SK-N-SH (cell line): Measurements from ENCODE around the gene SCD5. TPM values are rescaled to one million over a fixed set of nuclear protein-coding genes. Genes with fewer than 3 reads are reported as not detected.
A peak's percentile ranks its signal among the peaks of the same experiment; 100 is the strongest.

Source experiments
- CTCF ChIA-PET: fragments of 300-600, 350-600 bp; formaldehyde crosslinking; extraction: SDS; loops from one replicate; lab custom pipeline; 2021; lab: Yijun Ruan, JAX
- POLR2A ChIA-PET: fragments of 350-600 bp; sonication (Branson Sonifier 250); formaldehyde crosslinking; extraction: SDS; loops from one replicate; lab custom pipeline; 2020; ENCODE audit warnings: antibody characterized with exemption, inconsistent platforms; lab: Yijun Ruan, JAX
- DNase-seq: peaks from one replicate; pipeline ENCODE4 v3.0.0; 2012
- H2AFZ ChIP-seq: fragments of 200-600 bp; sonication (generic); 2 replicates; pipeline ENCODE4 v1.8.1; 2016; ENCODE audit warnings: antibody characterized with exemption, mild to moderate bottlenecking, low read depth
- H3F3A ChIP-seq: fragments of 200-600 bp; sonication (generic); replicated peaks from 2 replicates; pipeline ENCODE3; 2016; ENCODE audit warnings: antibody characterized with exemption, mild to moderate bottlenecking; ENCODE audit not compliant: insufficient read depth
- H3K27ac ChIP-seq, 2 experiments: fragments of 200-500 bp in 1 of 2; fragments of 200-600 bp in 1 of 2; sonication (Bioruptor generic) in 1 of 2; sonication (generic), shearing (Covaris generic) in 1 of 2; 2 replicates each; pipeline versions ENCODE4 v1.5.1 to v1.6.1; 2014 to 2016; ENCODE audit warnings: low read depth in 2 of 2, inconsistent platforms in 1 of 2, low read length in 1 of 2, mild to moderate bottlenecking in 1 of 2, mixed read lengths in 1 of 2
- H3K27me3 ChIP-seq: fragments of 200-600 bp; sonication (generic), shearing (Covaris generic); 2 replicates; pipeline ENCODE4 v1.6.1; 2016; ENCODE audit warnings: mixed run types; ENCODE audit not compliant: insufficient read depth
- H3K36me3 ChIP-seq, 2 experiments: fragments of 200-500 bp in 1 of 2; fragments of 200-600 bp in 1 of 2; sonication (Bioruptor generic) in 1 of 2; sonication (generic) in 1 of 2; replicated peaks in 1 of 2; 2 replicates each; pipeline versions ENCODE3 to v1.5.1; 2014 to 2016; ENCODE audit warnings: low read length in 1 of 2, mild to moderate bottlenecking in 1 of 2; ENCODE audit not compliant: insufficient read depth in 2 of 2, control insufficient read depth in 1 of 2
- H3K4me1 ChIP-seq, 2 experiments: fragments of 200-500 bp in 1 of 2; fragments of 200-600 bp in 1 of 2; sonication (Bioruptor generic) in 1 of 2; sonication (generic), shearing (Covaris generic) in 1 of 2; 2 replicates each; pipeline versions ENCODE4 v1.5.1 to v1.6.1; 2014 to 2016; ENCODE audit warnings: low read depth in 1 of 2, low read length in 1 of 2, mixed run types in 1 of 2; ENCODE audit not compliant: insufficient read depth in 2 of 2, control insufficient read depth in 1 of 2
- H3K4me2 ChIP-seq: fragments of 200-600 bp; sonication (generic), shearing (Covaris generic); 2 replicates; pipeline ENCODE4 v1.6.1; 2017; ENCODE audit warnings: mixed run types
- H3K4me3 ChIP-seq, 2 experiments: fragments of 200-500 bp in 1 of 2; fragments of 200-600 bp in 1 of 2; sonication (Bioruptor generic) in 1 of 2; sonication (generic), shearing (Covaris generic) in 1 of 2; 2 replicates each; pipeline versions ENCODE4 v1.5.1 to v1.8.1; 2014 to 2016; ENCODE audit warnings: low read depth in 2 of 2, inconsistent platforms in 1 of 2, low read length in 1 of 2, mild to moderate bottlenecking in 1 of 2, mixed read lengths in 1 of 2, moderate library complexity in 1 of 2
- H3K79me2 ChIP-seq: fragments of 200-600 bp; sonication (generic); 2 replicates; pipeline ENCODE4 v1.8.1; 2017; ENCODE audit warnings: mild to moderate bottlenecking; ENCODE audit not compliant: insufficient read depth
- H3K9ac ChIP-seq: fragments of 200-600 bp; sonication (generic); 2 replicates; pipeline ENCODE4 v1.6.1; 2017; ENCODE audit warnings: mixed run types
- H3K9me2 ChIP-seq: fragments of 200-600 bp; sonication (generic); 2 replicates; pipeline ENCODE4 v1.6.1; 2017; ENCODE audit warnings: mixed run types
- H3K9me3 ChIP-seq: fragments of 200-600 bp; sonication (generic); 2 replicates; pipeline ENCODE4 v1.6.1; 2017; ENCODE audit warnings: mixed run types, mild to moderate bottlenecking, moderate library complexity
- H4K20me1 ChIP-seq: fragments of 200-600 bp; sonication (generic); 2 replicates; pipeline ENCODE4 v1.6.1; 2017; ENCODE audit warnings: mild to moderate bottlenecking, mixed run types; ENCODE audit not compliant: insufficient read depth
- EP300 ChIP-seq, 2 experiments: IDR thresholded peaks; 2 replicates each; pipeline versions ENCODE4 v1.4.0 to v1.6.1; 2012; ENCODE audit warnings: borderline replicate concordance in 1 of 2, low read depth in 1 of 2, low read length in 1 of 2
- EZH2phosphoT487 ChIP-seq: fragments of 200-600 bp; sonication (generic); IDR thresholded peaks from 2 replicates; pipeline ENCODE4 v1.6.1; 2017; ENCODE audit warnings: low read depth, mixed run types, mild to moderate bottlenecking, antibody characterized with exemption, moderate library complexity, borderline replicate concordance
- FOXJ3 ChIP-seq: sonication (generic); formaldehyde crosslinking; IDR thresholded peaks from 2 replicates; pipeline ENCODE4 v1.5.1; 2020; ENCODE audit warnings: mild to moderate bottlenecking, missing genetic modification reagents
- FOXM1 ChIP-seq: IDR thresholded peaks from 2 replicates; pipeline ENCODE4 v1.4.0; 2012; ENCODE audit warnings: low read depth, mild to moderate bottlenecking
- GABPA ChIP-seq: IDR thresholded peaks from 2 replicates; pipeline ENCODE4 v1.4.0; 2012; ENCODE audit warnings: low read depth, mild to moderate bottlenecking
- JUND ChIP-seq: IDR thresholded peaks from 2 replicates; pipeline ENCODE4 v1.4.0; 2012
- NFIC ChIP-seq: IDR thresholded peaks from 2 replicates; pipeline ENCODE4 v1.4.0; 2012; ENCODE audit warnings: borderline replicate concordance
- NRF1 ChIP-seq: IDR thresholded peaks from 2 replicates; pipeline ENCODE4 v1.6.1; 2012; ENCODE audit warnings: low read depth, mild to moderate bottlenecking, low read length
- RAD21 ChIP-seq: IDR thresholded peaks from 2 replicates; pipeline ENCODE4 v1.6.1; 2012; ENCODE audit warnings: mild to moderate bottlenecking, low read length
- RCOR1 ChIP-seq: fragments of 150-350 bp; IDR thresholded peaks from 2 replicates; pipeline ENCODE4 v1.6.1; 2017; ENCODE audit warnings: antibody characterized with exemption, low read length
- RXRA ChIP-seq: IDR thresholded peaks from 2 replicates; pipeline ENCODE4 v1.4.0; 2012; ENCODE audit warnings: low read depth, mild to moderate bottlenecking, borderline replicate concordance
- SMC3 ChIP-seq: IDR thresholded peaks from 2 replicates; pipeline ENCODE4 v1.6.1; 2012; ENCODE audit warnings: low read depth, low read length, improper control_type of control experiment
- TCF12 ChIP-seq: IDR thresholded peaks from 2 replicates; pipeline ENCODE4 v1.4.0; 2012
- WGBS: methylation state at CpG from one replicate; pipeline ENCODE4 v1.1.6; 2017; ENCODE audit warnings: low lambda C conversion rate; 5-methylcytosine and 5-hydroxymethylcytosine counted together
- polyA plus RNA-seq, 3 experiments: library from polyadenylated mRNA; depleted of rRNA; stranded (reverse); fragments of >200 nt; gene quantifications; 2 replicates each; pipeline ENCODE4 v1.2.3, GENCODE V29; 2012
- TF ChIP-seq, protein P1 (sequence below): IDR thresholded peaks from 2 replicates; pipeline ENCODE4 v1.4.0; 2012; ENCODE audit warnings: low read depth
- TF ChIP-seq, protein P2 (sequence below): fragments of 150-350 bp; IDR thresholded peaks from 2 replicates; pipeline ENCODE4 v1.6.1; 2017; ENCODE audit warnings: antibody characterized with exemption, low read length, low read depth, borderline replicate concordance
- TF ChIP-seq, protein P3 (sequence below): fragments of 200-600 bp; sonication (generic); IDR thresholded peaks from 2 replicates; pipeline ENCODE4 v1.6.1; 2017; ENCODE audit warnings: antibody characterized with exemption, mild to moderate bottlenecking, moderate library complexity
- TF ChIP-seq, protein P4 (sequence below): IDR thresholded peaks from 2 replicates; pipeline ENCODE4; 2012

The SCD5 gene
- polyA plus RNA-seq, 1 of the 3 experiments (the other 2 are of a cell fraction) = 23.7 TPM

DNA sequence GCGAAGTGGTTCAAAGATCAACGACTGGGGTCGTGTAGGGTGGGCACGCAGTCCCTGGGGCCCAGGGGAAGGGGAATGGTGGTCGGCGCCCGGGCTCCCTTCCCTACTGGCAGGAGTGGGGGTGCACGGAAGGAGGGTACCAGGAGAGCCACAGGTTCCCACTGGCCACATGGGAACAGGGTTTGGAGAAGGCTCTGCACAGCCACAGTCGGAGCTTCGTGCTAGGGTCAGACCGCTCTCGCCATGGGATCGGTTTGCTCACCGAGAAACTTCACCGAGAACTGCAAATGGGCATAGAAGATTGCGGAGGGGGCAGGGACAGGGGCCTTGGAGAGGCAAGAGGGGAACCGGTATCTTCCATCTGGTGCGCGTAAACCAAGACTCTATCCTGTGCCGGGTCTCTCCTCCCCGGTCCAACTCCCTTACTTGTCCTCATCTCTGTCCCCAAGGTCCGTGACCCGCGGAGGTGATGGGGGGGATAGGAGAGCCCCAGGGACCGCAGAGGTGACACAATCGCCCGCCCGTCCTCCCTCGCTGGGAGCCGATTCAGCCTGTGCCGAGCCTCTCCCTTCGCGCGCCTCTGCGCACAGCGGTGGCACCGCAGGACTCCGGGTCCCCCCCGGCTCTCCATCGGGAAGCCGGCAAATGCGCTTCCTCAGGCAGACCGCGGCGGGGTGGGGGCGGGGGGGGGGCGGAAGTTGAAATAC is 1.0 kb downstream of the SCD5 start:
- peaks cover 55% of the 10 kb centered on the region for H3K79me2 ChIP-seq
- 26% methylated on average over 16 of the region's 47 CpGs for WGBS
- H3K36me3 ChIP-seq = peaks cover 0 to 4% of the 10 kb centered on the region in 2 experiments
- H3K27me3 ChIP-seq = no peaks in the 10 kb centered on the region
- peak; percentile 75 for DNase-seq
- H3F3A ChIP-seq = peaks cover 30% of the 10 kb centered on the region
- peaks cover 11 to 19% of the 10 kb centered on the region in 2 experiments; a peak in 2 of 4 replicates for H3K4me1 ChIP-seq
- TF ChIP-seq NRF1 (no peak), RAD21 (no peak), FOXJ3 (CRISPR knock-in tag) (no peak), GABPA (no peak), JUND (no peak), EP300 (IDR thresholded peaks at IDR 0.05; ENCODE audit: borderline replicate concordance in 1 of 2, low read depth in 1 of 2, low read length in 1 of 2) (no peak), TCF12 (no peak), EZH2phosphoT487 (no peak), RCOR1 (no peak), NFIC (no peak), RXRA (no peak), SMC3 (no peak), FOXM1 (no peak)
- TF ChIP-seq, protein P1, sequence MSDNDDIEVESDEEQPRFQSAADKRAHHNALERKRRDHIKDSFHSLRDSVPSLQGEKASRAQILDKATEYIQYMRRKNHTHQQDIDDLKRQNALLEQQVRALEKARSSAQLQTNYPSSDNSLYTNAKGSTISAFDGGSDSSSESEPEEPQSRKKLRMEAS = no peak
- TF ChIP-seq, protein P2, sequence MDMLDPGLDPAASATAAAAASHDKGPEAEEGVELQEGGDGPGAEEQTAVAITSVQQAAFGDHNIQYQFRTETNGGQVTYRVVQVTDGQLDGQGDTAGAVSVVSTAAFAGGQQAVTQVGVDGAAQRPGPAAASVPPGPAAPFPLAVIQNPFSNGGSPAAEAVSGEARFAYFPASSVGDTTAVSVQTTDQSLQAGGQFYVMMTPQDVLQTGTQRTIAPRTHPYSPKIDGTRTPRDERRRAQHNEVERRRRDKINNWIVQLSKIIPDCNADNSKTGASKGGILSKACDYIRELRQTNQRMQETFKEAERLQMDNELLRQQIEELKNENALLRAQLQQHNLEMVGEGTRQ = no peak
- TF ChIP-seq, protein P3, sequence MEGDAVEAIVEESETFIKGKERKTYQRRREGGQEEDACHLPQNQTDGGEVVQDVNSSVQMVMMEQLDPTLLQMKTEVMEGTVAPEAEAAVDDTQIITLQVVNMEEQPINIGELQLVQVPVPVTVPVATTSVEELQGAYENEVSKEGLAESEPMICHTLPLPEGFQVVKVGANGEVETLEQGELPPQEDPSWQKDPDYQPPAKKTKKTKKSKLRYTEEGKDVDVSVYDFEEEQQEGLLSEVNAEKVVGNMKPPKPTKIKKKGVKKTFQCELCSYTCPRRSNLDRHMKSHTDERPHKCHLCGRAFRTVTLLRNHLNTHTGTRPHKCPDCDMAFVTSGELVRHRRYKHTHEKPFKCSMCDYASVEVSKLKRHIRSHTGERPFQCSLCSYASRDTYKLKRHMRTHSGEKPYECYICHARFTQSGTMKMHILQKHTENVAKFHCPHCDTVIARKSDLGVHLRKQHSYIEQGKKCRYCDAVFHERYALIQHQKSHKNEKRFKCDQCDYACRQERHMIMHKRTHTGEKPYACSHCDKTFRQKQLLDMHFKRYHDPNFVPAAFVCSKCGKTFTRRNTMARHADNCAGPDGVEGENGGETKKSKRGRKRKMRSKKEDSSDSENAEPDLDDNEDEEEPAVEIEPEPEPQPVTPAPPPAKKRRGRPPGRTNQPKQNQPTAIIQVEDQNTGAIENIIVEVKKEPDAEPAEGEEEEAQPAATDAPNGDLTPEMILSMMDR = no peak
- TF ChIP-seq, protein P4, sequence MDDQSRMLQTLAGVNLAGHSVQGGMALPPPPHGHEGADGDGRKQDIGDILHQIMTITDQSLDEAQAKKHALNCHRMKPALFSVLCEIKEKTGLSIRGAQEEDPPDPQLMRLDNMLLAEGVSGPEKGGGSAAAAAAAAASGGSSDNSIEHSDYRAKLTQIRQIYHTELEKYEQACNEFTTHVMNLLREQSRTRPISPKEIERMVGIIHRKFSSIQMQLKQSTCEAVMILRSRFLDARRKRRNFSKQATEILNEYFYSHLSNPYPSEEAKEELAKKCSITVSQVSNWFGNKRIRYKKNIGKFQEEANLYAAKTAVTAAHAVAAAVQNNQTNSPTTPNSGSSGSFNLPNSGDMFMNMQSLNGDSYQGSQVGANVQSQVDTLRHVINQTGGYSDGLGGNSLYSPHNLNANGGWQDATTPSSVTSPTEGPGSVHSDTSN = no peak
- no peak overlapping the region for H2AFZ ChIP-seq
- peak overlapping the region in 1 of 2 experiments; percentile 57; a peak in 1 of 4 replicates for H3K27ac ChIP-seq
- peak overlapping the region; percentile 96 for H3K4me2 ChIP-seq
- peaks cover 10% of the 10 kb centered on the region for H4K20me1 ChIP-seq
- ChIA-PET POLR2A (interaction anchor here (3.5 kb wide), 1 partner anchor 13 kb away, joined by 15 read pairs; no protein-coding TSS in a partner anchor), CTCF (interaction anchor here (0.9 to 9.1 kb wide), 7 partner anchors 12 to 368 kb away, joined by 3 to 89 read pairs (median 4); no protein-coding TSS in a partner anchor)
- H3K9me2 ChIP-seq = no peaks in the 10 kb centered on the region
- H3K4me3 ChIP-seq = peak overlapping the region; percentile 80 to 82
- H3K9ac ChIP-seq = peak overlapping the region; percentile 52
- H3K9me3 ChIP-seq = no peaks in the 10 kb centered on the region
